T-cell (primary cell): ENCODE measurements around the gene IARS2. TPM values are rescaled to one million over a fixed set of nuclear protein-coding genes. Genes with fewer than 3 reads are reported as not detected.
A peak's percentile ranks its signal among the peaks of the same experiment; 100 is the strongest.

Source experiments
- ATAC-seq, 4 experiments: fragments of 200-7000 bp in 3 of 4; fragments of 150-1000 bp in 1 of 4; cut with Tn5 transposase; replicated peaks in 1 of 4; 1 replicate in 3 of 4; 2 replicates in 1 of 4; pipeline ENCODE4 v1.10.0; 2021; ENCODE audit warnings: moderate library complexity in 3 of 4, mild to moderate bottlenecking in 2 of 4, moderate number of reproducible peaks in 1 of 4
- CTCF ChIA-PET, 2 donors: fragments of 300-600 bp; sonication (Branson Sonifier 250); formaldehyde crosslinking; loops; one replicate each; lab custom pipeline; 2022; ENCODE audit warnings: antibody characterized with exemption in 2 of 2; lab: Charles Lee
- POLR2A ChIA-PET, 2 donors: fragments of 300-600 bp; sonication (Branson Sonifier 250); formaldehyde crosslinking; loops; one replicate each; lab custom pipeline; 2022; ENCODE audit warnings: antibody characterized with exemption in 2 of 2; lab: Charles Lee
- DNase-seq, 35 experiments: peaks; one replicate each; pipeline versions ENCODE4 v3.0.0 to v3.0.0-alpha.2; 2013 to 2023
- H3K27ac ChIP-seq: one replicate; pipeline ENCODE4 v1.5.1; 2013; ENCODE audit warnings: low read length
- H3K27me3 ChIP-seq, 2 experiments: replicated peaks in 1 of 2; 1 replicate in 1 of 2; 2 replicates in 1 of 2; pipeline versions ENCODE4 v1.6.1 to v1.7.0; 2013; ENCODE audit warnings: low read length in 1 of 2, mixed read lengths in 1 of 2; ENCODE audit not compliant: control insufficient read depth in 2 of 2, insufficient read depth in 2 of 2; ENCODE audit errors: extremely low read depth in 1 of 2
- H3K36me3 ChIP-seq, 2 donors: 1 replicate in 1 of 2; 2 replicates in 1 of 2; pipeline versions ENCODE4 v1.6.1 to v1.7.0; 2013; ENCODE audit warnings: low read length in 1 of 2; ENCODE audit not compliant: control insufficient read depth in 2 of 2, insufficient read depth in 1 of 2; ENCODE audit errors: extremely low read depth in 1 of 2
- H3K4me1 ChIP-seq, 2 experiments: 1 replicate in 1 of 2; 2 replicates in 1 of 2; pipeline versions ENCODE4 v1.6.1 to v1.7.0; 2013; ENCODE audit warnings: low read length in 2 of 2, mixed read lengths in 1 of 2; ENCODE audit not compliant: insufficient read depth in 2 of 2, control insufficient read depth in 1 of 2; ENCODE audit errors: extremely low read depth in 1 of 2
- H3K4me3 ChIP-seq, 2 donors: 1 replicate in 1 of 2; 2 replicates in 1 of 2; pipeline versions ENCODE4 v1.5.1 to v1.7.0; 2013; ENCODE audit warnings: mild to moderate bottlenecking in 2 of 2, low read length in 1 of 2, moderate library complexity in 1 of 2; ENCODE audit not compliant: control insufficient read depth in 1 of 2; ENCODE audit errors: extremely low read depth in 1 of 2
- H3K9me3 ChIP-seq: 2 replicates; pipeline ENCODE4 v1.7.0; 2013
- H3K27ac Mint-ChIP-seq, 2 donors: one replicate each; pipeline ENCODE4 v1.8.0; 2020 to 2021; ENCODE audit warnings: mild to moderate bottlenecking in 2 of 2, mixed read lengths in 2 of 2
- H3K27me3 Mint-ChIP-seq, 2 donors: one replicate each; pipeline ENCODE4 v1.8.0; 2021 to 2022; ENCODE audit warnings: mixed read lengths in 2 of 2
- H3K36me3 Mint-ChIP-seq: one replicate; pipeline ENCODE4 v1.8.0; 2021; ENCODE audit warnings: mixed read lengths
- H3K4me1 Mint-ChIP-seq, 3 donors: one replicate each; pipeline ENCODE4 v1.8.0; 2020 to 2022; ENCODE audit warnings: mixed read lengths in 3 of 3, mild to moderate bottlenecking in 1 of 3
- H3K4me3 Mint-ChIP-seq, 3 donors: one replicate each; pipeline ENCODE4 v1.8.0; 2020 to 2022; ENCODE audit warnings: mild to moderate bottlenecking in 3 of 3, mixed read lengths in 3 of 3, moderate library complexity in 3 of 3
- H3K9me3 Mint-ChIP-seq, 3 donors: one replicate each; pipeline ENCODE4 v1.8.0; 2020 to 2022; ENCODE audit warnings: mixed read lengths in 3 of 3
- WGBS: methylation state at CpG from one replicate; pipeline ENCODE4 v1.1.5; 2013; ENCODE audit warnings: missing lambda C conversion rate; ENCODE audit not compliant: insufficient coverage; 5-methylcytosine and 5-hydroxymethylcytosine counted together
- total RNA-seq, 35 experiments: library from RNA in 6 of 35; stranded (reverse) in 6 of 35; fragments of 120-200 nt in 1 of 35; gene quantifications; one replicate each; pipeline versions ENCODE4 v1.2.1 to v1.2.4 and lab custom pipeline; 2013 to 2026

Gene IARS2
- total RNA-seq, 5 donors from 2014 or later (not counting 1 experiment from before 2014, with no cell fraction given), result 35.4 to 43.2 (median 42.3) TPM

- Mint-ChIP-seq H3K4me1 (peaks cover 8 to 16% (median 14%) of the 10 kb centered on the region in 3 donors), H3K4me3 (no peak overlapping the region), H3K36me3 (peaks cover 53% of the 10 kb centered on the region), H3K27ac (peak overlapping the region; percentile 56), H3K27me3 (no peaks in the 10 kb centered on the region), H3K9me3 (no peaks in the 10 kb centered on the region)
- CTCF ChIA-PET, result interaction anchor here (0.7 to 2.1 kb wide), 6 partner anchors 15 to 26 kb away, joined by 3 to 9 read pairs (median 5); no protein-coding TSS in a partner anchor
- Histone ChIP-seq H3K4me3 (no peak overlapping the region), H3K27ac (peak overlapping the region; percentile 50), H3K4me1 (peaks cover 0 to 7% of the 10 kb centered on the region in 2 experiments), H3K9me3 (no peaks in the 10 kb centered on the region), H3K27me3 (no peaks in the 10 kb centered on the region), H3K36me3 (peaks cover 0 to 62% of the 10 kb centered on the region in 2 donors)
- DNase-seq (peak in 5 of 35 experiments; percentile 1 to 43 (median 6)), ATAC-seq (peak; percentile 45 to 98 (median 52))
- WGBS, result 65% methylated on average over 3 of the region's 9 CpGs
- POLR2A ChIA-PET, result interaction anchor here (0.6 to 0.7 kb wide), 4 partner anchors 13 to 1878 kb away, joined by 4 to 10 read pairs (median 7); no protein-coding TSS in a partner anchor
These were observed 43.3 kb downstream of the IARS2 start for GRCh38 chr1:220137019-220137786.

DNA sequence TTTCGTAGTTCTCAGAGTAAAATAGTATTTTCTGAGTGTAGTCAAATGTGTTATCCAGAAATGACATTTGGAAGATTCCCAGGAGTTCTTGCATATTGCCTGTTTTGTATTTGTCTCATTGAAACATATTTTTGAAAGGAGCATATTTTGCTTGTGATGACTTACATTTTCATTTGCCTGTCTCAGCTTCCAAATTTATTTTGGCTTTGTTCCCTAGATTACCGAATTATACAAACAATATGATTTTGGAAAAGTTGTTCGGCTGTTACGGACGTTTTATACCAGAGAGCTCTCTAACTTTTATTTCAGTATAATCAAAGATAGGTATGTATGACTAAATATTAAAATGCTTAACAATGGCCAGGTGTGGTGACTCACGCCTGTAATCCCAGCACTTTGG, 46.0 kb downstream of the IARS2 start:
- Mint-ChIP-seq H3K4me3 (no peak overlapping the region), H3K27ac (no peak overlapping the region), H3K36me3 (peaks cover 49% of the 10 kb centered on the region), H3K27me3 (no peaks in the 10 kb centered on the region), H3K9me3 (no peaks in the 10 kb centered on the region), H3K4me1 (peaks cover 8 to 13% (median 10%) of the 10 kb centered on the region in 3 donors)
- Histone ChIP-seq H3K4me1 (peaks cover 0 to 7% of the 10 kb centered on the region in 2 experiments), H3K36me3 (peaks cover 0 to 57% of the 10 kb centered on the region in 2 donors), H3K4me3 (no peak overlapping the region), H3K9me3 (no peaks in the 10 kb centered on the region), H3K27ac (no peak overlapping the region), H3K27me3 (no peaks in the 10 kb centered on the region)
- POLR2A ChIA-PET, result no interaction called here
- WGBS, result 89% methylated on average over 1 of the region's 6 CpGs
- DNase-seq (no peak), ATAC-seq (no peak)
- CTCF ChIA-PET, result no interaction called here

GRCh38 chr1:220144051-220144450, 50.1 kb downstream of the IARS2 start:
- Histone ChIP-seq H3K36me3 (peaks cover 0 to 53% of the 10 kb centered on the region in 2 donors), H3K27me3 (no peaks in the 10 kb centered on the region), H3K27ac (no peak overlapping the region), H3K9me3 (no peaks in the 10 kb centered on the region), H3K4me1 (no peaks in the 10 kb centered on the region), H3K4me3 (no peak overlapping the region)
- no peak for DNase-seq
- Mint-ChIP-seq H3K9me3 (no peaks in the 10 kb centered on the region), H3K27ac (peak overlapping the region in 1 of 2 donors; percentile 14), H3K4me3 (no peak overlapping the region), H3K27me3 (no peaks in the 10 kb centered on the region), H3K4me1 (no peaks in the 10 kb centered on the region), H3K36me3 (peaks cover 52% of the 10 kb centered on the region)
- WGBS, result 95% methylated on average over 3 of the region's 5 CpGs
- CTCF ChIA-PET, result interaction anchor here in 1 of 2 donors (0.8 kb wide), 1 partner anchor 31 kb away, joined by 3 read pairs; no protein-coding TSS in a partner anchor
- POLR2A ChIA-PET, result interaction anchor here in 1 of 2 donors (0.6 kb wide), 1 partner anchor 50 kb away, joined by 4 read pairs; no protein-coding TSS in a partner anchor
- no peak for ATAC-seq

DNA sequence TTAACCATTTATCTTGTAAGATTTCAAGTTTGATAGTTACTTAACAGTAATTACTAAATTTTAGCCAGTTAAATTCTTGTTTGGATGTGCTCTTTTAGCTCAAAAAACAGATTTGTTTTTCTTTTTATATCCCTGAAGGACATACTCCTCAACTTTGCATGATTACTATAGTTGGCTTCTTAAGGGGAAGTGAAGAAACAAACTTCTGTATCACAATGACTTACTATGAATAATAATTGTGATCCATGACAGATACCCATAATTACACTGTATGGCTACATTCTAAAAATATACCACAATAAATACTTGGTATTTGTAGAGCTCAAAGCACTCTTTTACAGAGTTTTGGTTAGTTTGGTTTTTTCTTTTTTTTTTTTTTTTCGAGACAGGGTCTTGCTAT, 55.8 kb downstream of the IARS2 start:
- H3K4me3 Mint-ChIP-seq, result no peak overlapping the region
- Histone ChIP-seq H3K9me3 (no peaks in the 10 kb centered on the region), H3K36me3 (peaks cover 2 to 55% of the 10 kb centered on the region in 2 donors), H3K27ac (no peak overlapping the region), H3K4me3 (no peak overlapping the region), H3K4me1 (no peaks in the 10 kb centered on the region), H3K27me3 (no peaks in the 10 kb centered on the region)
- DNase-seq (no peak), ATAC-seq (no peak)
- peaks cover 37% of the 10 kb centered on the region for H3K36me3 Mint-ChIP-seq
- no peaks in the 10 kb centered on the region for H3K9me3 Mint-ChIP-seq
- no CpG with 5 or more reads among the region's 1 CpG for WGBS
- no peaks in the 10 kb centered on the region for H3K4me1 Mint-ChIP-seq
- peak overlapping the region in 1 of 2 donors; percentile 44 for H3K27ac Mint-ChIP-seq
- H3K27me3 Mint-ChIP-seq, result no peaks in the 10 kb centered on the region
- CTCF ChIA-PET, result interaction anchor here in 1 of 2 donors (0.6 kb wide), 1 partner anchor 16 kb away, joined by 3 read pairs; no protein-coding TSS in a partner anchor
- POLR2A ChIA-PET, result interaction anchor here (0.6 to 0.7 kb wide), 4 partner anchors 9 to 987 kb away, joined by 3 to 10 read pairs (median 4); no protein-coding TSS in a partner anchor

DNA sequence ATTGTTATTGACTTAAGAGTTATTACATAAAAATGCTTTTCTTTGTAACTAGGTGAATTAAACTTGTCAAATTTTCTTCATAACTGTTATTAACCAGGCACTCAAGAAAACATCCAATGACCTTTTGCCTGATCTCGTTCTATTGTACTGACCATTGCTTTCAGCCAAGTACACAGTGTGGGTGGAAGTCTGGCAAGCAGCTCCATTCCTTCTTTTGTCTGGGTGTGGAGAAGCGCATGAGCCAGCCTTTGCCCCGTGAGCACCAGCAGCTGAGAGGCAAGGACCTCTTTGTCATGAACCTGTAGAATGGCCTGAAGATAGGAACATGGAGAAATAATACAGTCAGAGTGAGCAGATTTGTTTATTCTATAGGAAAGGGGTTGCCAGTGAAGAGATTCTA, 57.5 kb downstream of the IARS2 start:
- no peaks in the 10 kb centered on the region for H3K9me3 Mint-ChIP-seq
- ChIA-PET POLR2A (no interaction called here), CTCF (no interaction called here)
- Histone ChIP-seq H3K4me3 (no peak overlapping the region), H3K27ac (no peak overlapping the region), H3K27me3 (no peaks in the 10 kb centered on the region), H3K36me3 (peaks cover 6 to 59% of the 10 kb centered on the region in 2 donors), H3K9me3 (no peaks in the 10 kb centered on the region), H3K4me1 (no peaks in the 10 kb centered on the region)
- H3K4me1 Mint-ChIP-seq, result peaks cover under 1 to 3% (median 2%) of the 10 kb centered on the region in 3 donors
- H3K27me3 Mint-ChIP-seq, result no peaks in the 10 kb centered on the region
- peaks cover 36% of the 10 kb centered on the region for H3K36me3 Mint-ChIP-seq
- no peak overlapping the region for H3K4me3 Mint-ChIP-seq
- WGBS, result 100% methylated on average over 2 of the region's 3 CpGs
- ATAC-seq, result no peak
- no peak for DNase-seq
- H3K27ac Mint-ChIP-seq, result peak overlapping the region in 1 of 2 donors; percentile 83

DNA sequence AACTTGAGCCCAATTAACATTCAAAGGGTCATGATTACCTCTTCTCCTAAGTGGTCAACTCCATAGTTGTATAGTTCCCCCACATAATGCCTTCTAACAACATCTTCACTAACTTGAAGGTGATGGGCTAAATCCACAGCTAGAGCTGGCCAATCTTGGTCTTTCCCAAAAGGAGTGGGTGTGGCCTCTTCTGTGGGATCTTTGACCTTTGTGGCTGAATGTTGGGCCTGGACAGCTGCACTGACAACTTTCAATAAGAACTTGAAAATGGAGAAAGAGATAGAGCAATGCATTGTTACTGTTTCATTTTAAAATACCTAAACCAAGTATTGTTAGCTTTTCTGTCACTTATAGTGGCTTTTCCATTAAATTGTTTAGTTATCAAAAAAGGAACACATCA, 59.2 kb downstream of the IARS2 start:
- peaks cover 42% of the 10 kb centered on the region for H3K36me3 Mint-ChIP-seq
- DNase-seq (no peak), ATAC-seq (no peak)
- Histone ChIP-seq H3K27me3 (no peaks in the 10 kb centered on the region), H3K4me1 (no peaks in the 10 kb centered on the region), H3K27ac (no peak overlapping the region), H3K9me3 (no peaks in the 10 kb centered on the region), H3K4me3 (no peak overlapping the region), H3K36me3 (peaks cover 6 to 60% of the 10 kb centered on the region in 2 donors)
- peak overlapping the region; percentile 53 to 65 for H3K27ac Mint-ChIP-seq
- peaks cover 17 to 19% (median 17%) of the 10 kb centered on the region in 3 donors for H3K4me1 Mint-ChIP-seq
- POLR2A ChIA-PET, result no interaction called here
- no peaks in the 10 kb centered on the region for H3K27me3 Mint-ChIP-seq
- no peaks in the 10 kb centered on the region for H3K9me3 Mint-ChIP-seq
- no peak overlapping the region for H3K4me3 Mint-ChIP-seq
- CTCF ChIA-PET, result no interaction called here
